Measurements from ENCODE around the gene PLBD2.

The PLBD2 gene

GRCh38 chr12:113371808-113372207 lies 13.4 kb downstream of the PLBD2 start:
- no peak for DNase-seq

DNA sequence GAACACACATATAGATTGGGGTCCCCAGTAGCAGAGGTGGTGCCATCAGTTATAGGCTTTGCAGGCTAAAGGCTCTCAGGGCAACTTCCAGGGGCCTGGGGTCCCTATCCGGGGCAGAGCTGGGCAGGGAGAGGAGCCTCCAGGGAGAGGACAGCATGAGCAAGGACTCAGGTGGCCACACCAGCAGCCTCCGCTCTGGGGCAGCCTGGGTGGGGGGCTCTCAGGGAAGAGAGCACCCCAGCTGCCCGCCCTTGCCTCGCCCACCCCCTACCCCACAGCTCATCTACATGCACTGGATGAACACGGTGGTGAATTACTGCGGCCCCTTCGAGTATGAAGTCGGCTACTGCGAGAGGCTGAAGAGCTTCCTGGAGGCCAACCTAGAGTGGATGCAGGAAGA lies 14.0 kb downstream of the PLBD2 start:
- no peak for DNase-seq

DNA sequence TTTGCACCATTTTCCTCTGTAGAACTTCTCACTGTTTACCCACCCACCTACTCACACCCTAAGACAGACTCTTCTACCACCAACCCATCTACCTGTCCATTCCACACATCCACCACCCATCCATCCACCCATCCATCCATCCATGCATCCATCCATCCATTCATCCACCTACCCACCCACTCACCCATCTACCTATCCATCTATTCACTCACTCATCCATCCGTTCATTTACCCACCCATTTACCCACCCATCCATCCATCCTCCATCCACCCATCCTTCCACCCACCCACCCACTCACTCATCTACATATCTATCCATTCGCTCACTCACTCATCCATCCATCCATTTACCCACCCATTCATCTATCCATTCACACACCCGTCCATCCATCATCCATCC lies 15.1 kb downstream of the PLBD2 start:
- no peak for DNase-seq

- DNase-seq = no peak
Observed at GRCh38 chr12:113373969-113374368, 15.6 kb downstream of the PLBD2 start.

DNA sequence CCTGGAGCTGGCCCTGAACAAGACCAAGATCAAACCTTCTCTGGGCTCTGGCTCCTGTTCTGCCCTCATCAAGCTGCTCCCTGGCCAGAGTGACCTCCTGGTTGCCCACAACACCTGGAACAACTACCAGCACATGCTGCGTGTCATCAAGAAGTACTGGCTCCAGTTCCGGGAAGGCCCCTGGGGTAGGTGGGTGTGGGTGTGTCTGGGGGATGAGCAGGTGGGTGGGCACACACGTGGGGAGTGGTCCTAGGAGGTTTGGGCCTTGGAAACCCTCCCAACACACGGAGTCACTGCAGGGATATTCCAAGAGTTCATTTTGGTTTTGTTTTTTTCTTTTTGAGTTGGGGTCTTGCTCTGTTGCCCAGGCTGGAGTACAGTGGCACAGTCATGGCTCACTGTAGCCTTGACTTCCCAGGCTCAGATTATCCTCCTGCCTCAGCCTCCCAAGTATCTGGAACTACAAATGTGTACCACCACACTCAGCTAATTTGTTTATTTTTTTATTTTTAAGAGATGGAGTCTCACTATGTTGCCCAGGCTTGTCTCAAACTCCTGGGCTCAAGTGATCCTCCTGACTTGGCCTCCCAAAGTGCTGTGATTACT lies 16.5 kb downstream of the PLBD2 start:
- no peak for DNase-seq

- DNase-seq = no peak
Observed at GRCh38 chr12:113378291-113378690, 19.9 kb downstream of the PLBD2 start.

GRCh38 chr12:113381220-113381619 lies 22.8 kb downstream of the PLBD2 start:
- DNase-seq = no peak

DNA sequence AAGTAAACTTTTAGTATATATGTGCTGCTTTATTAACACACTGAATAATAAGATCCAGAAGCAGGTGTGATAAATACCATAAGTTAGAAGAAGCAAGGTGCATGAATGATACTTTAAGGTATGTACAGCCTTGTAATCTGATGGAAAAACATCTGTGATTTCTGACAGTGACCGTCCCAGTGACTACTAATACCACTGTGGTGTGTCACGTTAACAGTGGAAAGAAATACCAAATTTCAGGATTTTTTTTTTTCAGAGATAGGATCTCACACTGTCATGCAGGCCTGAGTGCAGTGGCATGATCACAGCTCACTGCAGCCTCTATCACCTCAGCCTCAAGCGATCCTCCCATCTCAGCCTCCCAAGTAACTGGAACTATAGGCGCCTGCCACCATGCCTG lies 23.8 kb downstream of the PLBD2 start:
- no peak for DNase-seq

DNA sequence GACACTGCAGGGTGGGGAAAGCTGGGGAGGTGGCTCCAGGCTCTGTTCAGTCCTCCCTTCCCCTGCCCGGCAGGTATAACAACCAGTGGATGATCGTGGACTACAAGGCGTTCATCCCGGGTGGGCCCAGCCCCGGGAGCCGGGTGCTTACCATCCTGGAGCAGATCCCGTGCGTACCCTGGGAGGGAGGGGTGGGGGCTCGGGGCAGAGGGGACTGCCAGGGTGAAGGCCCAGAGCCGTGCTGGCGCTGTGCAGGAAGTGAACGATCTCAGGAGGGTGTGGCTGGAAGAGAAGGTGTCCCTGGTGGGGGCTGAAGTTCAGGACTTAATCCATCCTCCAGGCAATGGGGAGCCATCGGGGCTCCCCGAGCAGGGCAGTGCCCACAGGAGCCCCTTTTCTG lies 26.4 kb downstream of the PLBD2 start:
- DNase-seq = no peak

- DNase-seq = no peak
Observed at GRCh38 chr12:113385282-113385882, 27.0 kb downstream of the PLBD2 start.

- no peak for DNase-seq
Observed at GRCh38 chr12:113386866-113387566, 28.6 kb downstream of the PLBD2 start.

DNA sequence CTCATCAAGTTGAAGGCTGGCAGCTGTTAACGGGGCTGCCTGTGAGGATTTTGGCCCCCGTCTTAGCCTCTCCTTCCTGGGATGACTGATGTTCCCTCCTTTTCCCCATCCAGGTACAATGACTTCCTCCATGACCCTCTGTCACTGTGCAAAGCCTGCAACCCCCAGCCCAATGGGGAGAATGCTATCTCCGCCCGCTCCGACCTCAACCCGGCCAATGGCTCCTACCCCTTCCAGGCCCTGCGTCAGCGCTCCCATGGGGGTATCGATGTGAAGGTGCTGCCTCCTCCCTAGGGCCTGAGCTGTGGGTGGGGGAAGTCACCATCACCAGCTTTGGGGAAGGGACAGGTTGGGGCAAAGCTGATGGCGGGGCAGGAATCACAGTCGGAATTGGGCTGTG lies 29.2 kb downstream of the PLBD2 start:
- no peak for DNase-seq

GRCh38 chr12:113388351-113388750 lies 30.0 kb downstream of the PLBD2 start:
- DNase-seq = no peak

DNA sequence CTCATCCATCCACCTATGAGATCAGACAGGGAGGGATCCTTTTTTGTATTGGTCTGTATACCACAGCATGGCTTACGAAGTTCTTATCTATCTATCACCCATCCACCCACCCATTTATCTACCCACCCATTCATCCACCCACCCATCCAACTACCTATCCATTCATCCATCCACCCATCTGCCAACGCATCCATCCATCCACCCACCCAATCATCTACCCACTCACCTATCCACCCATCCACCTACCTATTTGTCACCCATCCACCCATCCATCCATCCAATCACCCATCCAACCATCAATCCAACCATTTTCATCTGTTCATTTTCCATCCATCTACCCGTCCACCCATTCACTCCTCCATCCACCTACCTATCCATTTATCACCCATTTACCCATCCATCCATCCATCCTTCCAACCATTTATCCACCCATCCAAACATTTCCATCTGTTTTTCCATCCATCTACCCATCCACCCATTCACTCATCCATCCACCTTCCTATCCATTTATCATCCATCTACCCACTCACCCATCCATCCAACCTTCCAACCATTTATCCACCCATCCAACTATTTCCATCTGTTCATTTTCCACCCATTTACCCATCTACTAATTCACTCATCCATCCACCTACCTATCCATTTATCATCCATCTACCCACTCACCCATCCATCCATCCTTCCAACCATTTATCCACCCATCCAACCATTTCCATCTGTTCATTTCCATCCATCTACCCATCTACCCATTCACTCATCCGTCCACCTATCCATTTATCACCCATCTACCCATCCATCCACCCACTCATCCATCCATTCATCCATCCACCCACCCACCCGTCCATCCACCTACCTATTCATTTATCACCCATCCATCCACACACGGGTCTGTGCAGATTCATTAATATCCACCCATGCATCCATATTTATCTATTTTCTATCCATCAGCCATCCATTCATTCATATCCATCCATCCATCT lies 32.0 kb downstream of the PLBD2 start:
- DNase-seq = no peak

DNA sequence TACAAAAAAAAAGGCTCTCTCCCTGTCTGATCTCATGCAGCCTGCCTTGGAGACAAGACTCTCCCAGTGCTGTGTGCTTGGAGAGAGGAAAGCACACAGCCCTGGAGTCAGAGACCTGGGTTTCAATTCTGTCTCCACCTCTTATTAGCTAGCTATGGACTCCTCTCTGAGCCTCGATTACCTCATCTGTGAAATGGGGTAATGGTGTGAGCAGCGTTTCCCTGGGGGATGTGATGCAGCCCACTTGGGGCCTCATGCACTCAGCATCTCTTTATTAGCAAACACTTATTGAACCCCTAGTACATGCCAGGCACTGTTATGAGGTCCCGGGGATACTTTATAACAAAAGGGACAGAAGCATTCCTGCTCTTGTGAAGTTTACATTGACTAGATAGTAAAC lies 32.8 kb downstream of the PLBD2 start:
- DNase-seq = no peak

DNA sequence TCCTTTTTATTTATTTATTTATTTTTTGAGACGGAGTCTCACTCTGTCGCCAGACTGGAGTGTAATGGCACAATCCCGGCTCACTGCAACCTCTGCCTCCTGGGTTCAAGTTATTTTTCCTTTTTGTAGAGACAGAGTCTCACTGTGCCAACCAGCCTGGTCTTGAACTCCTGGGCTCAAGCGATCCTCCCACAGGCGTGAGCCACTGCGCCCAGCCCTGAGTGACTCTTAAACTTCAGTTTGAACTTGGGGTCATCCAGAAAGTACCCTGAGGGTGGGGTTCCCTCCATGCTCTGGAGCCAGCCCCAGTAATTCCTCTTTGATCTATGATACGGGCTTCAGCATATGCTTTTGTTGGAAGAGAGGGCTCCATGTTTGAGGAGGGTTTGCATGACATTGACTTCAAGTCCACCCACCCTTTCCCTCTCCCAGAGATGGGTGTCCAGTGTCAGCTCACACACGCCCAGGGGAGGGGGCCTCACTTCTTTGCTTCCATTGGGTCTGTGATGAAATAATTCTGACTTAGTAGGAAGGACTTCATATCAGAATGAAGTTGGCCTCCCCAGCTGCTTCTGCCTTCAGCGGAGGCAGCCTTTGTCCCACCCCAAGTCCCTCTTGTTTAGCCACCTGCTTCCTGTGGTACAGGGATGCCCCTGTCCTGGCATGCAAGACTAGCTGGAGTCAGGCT lies 33.4 kb downstream of the PLBD2 start:
- no peak for DNase-seq

DNA sequence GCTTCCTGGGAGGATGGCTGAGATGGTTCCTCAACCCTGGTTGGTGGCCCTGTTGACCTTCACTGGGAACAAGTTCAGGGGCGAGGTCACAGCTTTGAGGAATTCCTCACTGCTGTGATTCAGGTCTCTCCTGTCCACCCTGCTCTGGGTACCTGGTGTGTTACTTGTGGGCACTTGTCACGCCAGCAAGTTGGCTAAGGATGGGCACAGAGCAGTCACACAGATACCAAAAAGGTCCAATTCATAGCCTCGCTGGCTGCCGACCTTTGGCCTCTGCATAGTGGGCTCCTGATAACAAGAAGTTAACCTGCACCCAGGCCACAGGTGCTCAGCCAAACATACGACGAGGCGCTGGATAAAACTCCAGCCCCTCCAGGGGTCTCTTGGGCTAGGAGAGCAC lies 34.1 kb downstream of the PLBD2 start:
- no peak for DNase-seq

DNA sequence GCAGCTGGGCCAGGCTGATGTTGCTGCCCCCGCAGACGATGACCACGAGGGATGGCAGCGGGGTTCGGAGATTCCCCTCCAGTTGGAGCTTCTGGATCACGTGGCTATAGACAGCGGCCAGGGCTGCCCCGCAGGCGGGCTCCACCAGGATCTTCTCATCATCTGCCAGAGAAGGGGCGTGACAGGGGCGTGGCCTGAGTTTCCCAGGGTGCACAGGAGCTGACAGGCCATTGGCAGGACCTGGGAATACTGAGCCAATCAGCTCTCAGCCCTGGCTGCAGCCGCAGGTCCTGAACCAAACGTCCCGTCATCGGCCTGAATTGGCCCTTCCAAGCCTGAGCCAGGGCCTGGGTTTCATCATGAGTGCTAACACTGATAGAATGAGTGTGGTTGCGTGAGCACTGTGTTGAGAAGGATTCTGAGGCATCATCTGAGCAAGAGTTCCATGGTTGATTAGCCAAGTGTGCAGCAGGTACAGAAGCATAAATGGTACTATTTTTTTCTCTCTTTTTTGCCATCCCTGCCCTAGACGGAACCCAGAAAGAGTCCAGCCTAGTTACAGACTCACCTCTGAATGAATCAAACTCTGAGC lies 34.7 kb downstream of the PLBD2 start:
- no peak for DNase-seq

GRCh38 chr12:113393749-113394148 lies 35.4 kb downstream of the PLBD2 start:
- DNase-seq = no peak

DNA sequence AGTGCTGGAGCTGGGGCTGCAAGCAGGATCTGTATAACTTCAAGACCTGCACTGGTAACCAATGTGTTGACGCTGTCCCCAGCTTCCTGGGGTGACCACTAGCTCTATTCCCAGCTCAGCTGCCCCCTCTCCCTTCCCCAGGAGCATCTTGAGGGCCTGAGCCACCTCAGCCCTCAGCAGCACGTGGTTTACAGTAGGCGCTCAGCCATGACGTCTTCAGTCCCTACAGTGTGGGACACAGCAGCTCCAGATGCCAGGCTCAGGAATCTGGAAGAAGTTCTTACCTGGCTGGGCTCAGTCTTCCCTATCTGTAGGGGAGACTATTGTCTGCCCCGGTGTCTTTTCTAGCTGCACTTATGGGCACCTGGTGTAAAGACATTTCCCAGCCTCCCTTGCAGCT lies 36.7 kb downstream of the PLBD2 start:
- no peak for DNase-seq

GRCh38 chr12:113396200-113396599 lies 37.8 kb downstream of the PLBD2 start:
- no peak for DNase-seq

- DNase-seq = no peak
Observed at GRCh38 chr12:113396828-113397496, 38.6 kb downstream of the PLBD2 start.

Measured in activated naive CD4-positive, alpha-beta T cell treated with anti-CD3 and anti-CD28 coated beads, Interleukin-2, amount 50 U/mL, for 16 hours (primary cell).